HG02973 (cell line): Measurements from ENCODE around the gene SLC11A1.

Experiments used
- ATAC-seq: cut with Tn5 transposase; IDR thresholded peaks from one replicate; pipeline ENCODE4 v1.9.1; 2021; ENCODE audit warnings: moderate library complexity; ENCODE audit not compliant: unreplicated experiment

SLC11A1 gene

DNA sequence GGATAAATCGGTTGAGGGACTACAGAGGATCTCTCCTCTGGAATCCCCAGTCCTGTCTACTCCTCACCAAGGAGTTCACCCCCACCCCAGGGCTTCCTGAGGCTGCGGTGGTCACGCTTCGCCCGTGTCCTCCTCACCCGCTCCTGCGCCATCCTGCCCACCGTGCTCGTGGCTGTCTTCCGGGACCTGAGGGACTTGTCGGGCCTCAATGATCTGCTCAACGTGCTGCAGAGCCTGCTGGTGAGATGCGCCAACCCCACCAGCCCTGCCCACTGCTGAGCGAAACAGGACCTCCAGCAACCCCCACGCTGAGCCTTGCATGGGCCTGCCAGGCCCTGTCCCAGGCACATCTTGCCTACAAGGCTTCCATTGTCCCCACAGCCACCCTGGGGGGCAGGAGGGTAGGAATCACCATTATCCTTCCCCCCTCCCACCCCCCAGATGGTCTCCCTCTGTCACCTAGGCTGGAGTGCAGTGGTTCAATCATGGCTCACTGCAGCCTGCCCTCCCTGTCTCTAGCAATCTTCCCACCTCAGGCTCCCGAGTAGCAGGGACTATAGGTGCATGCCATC lies 10.9 kb downstream of the SLC11A1 start:
- no peak for ATAC-seq

DNA sequence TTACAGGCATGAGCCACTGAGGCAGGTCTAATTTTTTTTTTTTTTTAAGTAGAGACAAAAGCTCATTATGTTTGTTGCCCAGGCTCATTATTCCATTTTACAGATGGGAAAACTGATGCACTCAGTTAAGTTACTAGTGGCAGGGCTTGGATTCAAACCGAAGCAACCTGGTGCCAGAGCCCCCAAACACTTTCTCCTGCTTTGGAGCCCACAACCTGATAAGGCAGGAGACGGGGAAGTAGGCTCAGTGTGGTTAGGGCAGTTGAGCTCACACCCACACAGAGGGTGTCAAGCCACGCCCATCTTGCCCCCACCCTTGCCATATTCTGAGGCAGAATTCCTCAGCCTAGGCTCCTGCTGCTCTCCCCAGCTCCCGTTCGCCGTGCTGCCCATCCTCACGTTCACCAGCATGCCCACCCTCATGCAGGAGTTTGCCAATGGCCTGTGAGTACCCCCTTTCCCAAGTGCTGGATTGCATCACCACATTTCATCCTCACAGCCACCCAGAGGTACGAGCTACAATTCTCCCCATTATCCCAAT lies 11.7 kb downstream of the SLC11A1 start:
- no peak for ATAC-seq

DNA sequence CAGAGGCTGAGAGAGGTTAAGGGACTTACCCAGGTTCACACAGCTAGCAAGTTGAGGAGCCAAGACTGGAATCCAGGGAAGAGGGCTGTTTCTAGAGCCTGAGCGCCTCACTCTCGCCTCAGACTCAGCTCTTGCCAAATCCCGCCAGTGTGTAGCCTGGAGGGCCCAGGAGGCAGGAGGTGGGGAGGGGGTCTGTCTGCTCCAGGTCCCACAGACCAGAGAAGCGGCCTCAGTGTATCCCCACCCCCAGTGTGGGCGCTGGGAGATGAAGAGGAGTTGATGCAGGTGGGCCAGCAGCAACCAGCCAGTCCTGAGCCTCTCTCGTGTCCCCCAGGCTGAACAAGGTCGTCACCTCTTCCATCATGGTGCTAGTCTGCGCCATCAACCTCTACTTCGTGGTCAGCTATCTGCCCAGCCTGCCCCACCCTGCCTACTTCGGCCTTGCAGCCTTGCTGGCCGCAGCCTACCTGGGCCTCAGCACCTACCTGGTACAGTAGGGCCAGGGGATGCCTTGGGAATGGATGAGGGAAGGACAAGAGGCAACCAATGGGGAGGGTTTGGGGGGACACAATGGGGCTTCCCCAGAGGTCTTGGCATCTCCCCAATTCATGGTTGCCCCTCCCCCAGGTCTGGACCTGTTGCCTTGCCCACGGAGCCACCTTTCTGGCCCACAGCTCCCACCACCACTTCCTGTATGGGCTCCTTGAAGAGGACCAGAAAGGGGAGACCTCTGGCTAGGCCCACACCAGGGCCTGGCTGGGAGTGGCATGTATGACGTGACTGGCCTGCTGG lies 12.4 kb downstream of the SLC11A1 start:
- ATAC-seq = no peak

DNA sequence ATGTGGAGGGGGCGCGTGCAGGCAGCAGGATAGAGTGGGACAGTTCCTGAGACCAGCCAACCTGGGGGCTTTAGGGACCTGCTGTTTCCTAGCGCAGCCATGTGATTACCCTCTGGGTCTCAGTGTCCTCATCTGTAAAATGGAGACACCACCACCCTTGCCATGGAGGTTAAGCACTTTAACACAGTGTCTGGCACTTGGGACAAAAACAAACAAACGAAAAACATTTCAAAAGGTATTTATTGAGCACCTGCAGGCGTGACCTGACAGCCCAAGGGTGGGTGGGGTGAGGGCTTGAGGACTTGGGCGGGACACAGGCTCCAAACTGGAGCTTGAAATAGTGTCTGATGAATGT lies 13.0 kb downstream of the SLC11A1 start:
- ATAC-seq = no peak

DNA sequence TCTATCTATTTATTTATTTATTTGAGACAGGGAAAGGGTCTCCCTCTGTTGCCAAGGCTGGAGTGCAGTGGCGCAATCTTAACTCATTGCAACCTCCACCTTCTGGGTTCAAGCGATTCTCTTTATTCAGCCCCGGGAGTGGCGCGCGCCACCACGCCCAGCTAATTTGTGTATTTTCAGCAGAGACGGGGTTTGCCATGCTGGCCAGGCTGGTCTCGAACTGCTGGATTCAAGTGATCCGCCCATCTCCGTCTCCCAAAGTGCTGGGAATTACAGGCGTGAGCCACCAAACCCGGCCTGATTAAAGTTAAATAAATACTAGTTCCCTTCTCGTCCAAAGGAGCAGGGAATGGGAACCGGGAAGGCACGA lies 13.4 kb downstream of the SLC11A1 start:
- ATAC-seq = no peak

DNA sequence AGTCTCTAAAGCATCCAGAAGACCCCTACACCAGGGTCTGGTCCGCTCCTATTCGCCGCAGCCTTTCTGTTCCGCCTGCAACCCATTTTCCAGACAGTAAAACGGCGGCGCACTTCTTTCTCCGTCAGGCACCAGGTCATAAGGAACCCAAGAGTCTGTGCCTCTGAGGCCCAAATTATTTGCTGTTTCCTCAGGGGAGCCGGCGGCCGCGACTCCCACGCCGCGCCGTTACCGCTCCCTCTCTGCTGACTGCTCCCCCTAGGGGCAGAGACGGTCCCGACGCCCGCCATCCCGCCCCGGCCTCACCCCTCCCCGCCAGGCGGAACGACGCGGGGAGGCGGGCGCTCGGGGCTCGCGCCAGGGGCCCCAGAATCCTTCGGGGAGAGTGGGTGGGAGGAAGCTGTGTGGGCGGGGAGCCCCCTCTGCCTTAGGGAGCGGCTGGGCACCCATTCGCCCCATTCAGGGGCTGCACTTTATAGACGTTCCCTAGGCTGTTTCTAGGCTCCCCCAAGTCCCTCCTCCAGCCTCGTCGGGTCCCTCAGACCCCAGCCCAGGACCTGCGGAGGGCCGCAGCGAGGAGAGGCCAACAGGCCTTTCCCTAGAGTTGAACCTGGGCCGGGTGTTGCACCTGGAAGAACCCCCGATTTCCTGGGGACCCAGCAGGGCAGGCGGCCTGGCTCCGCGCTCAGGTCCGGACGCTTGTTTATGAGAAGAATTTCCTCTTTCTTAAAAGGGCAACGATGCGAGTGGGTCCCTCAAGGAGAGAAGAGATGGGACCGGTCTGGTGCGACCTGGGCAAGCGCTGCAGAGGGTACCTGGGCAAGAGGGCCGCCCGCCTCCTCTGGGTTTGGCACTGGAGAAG lies 14.0 kb downstream of the SLC11A1 start:
- peak; percentile 49 for ATAC-seq

DNA sequence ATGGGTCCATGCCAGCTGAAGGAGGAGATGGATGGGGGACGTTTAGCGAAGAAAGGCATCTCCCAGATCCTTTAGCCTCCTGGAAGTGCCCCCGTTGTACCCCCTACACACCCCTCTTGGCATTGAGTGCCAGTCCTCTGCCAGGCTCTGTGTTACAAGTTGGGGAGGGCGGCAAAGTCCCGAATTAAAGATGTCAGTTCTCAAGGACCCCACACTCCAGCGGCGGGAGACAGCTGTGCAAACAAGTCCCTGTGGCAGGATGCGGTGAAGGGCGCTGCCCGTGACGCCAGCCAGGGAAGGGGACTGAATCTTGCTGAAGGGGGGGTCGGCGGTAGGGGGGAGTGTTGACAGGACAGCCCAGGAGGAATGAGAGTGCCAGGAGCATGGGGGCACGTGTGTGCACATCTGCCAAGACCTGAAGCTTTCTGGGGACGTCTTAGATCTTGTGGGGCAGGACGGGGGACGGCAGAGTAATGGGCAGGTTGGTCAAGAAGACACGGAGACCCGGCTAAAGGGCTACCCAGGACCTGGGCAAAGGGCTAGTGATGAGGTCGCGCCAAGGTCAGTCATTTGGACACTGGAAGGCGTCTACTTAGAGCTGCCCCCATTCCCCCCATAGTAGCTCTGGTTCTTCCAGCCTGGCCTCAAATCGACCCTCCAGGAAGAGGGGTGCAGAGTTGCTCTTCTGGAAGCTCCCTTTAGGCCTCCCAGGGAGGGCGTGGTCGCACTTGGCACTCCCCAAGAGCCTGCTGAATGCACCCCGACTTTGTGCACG lies 14.8 kb downstream of the SLC11A1 start:
- ATAC-seq = no peak

DNA sequence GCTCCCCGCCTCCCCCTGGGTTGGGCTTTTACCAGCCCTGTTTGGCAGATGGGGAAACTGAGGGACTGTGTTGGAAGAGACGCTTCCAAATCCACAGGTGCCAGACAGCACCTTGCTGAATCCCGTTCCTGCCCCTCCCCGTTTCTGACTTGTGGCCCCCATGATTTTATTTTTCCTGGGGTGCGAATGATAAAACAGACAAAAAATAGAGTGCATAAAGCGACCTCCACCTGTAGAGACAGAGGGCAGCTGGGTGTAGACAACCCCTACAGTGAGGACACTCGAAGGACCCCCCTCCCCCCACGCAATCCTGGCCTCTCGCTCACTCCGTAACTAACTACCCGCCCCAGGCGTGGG lies 15.4 kb downstream of the SLC11A1 start:
- ATAC-seq = no peak

DNA sequence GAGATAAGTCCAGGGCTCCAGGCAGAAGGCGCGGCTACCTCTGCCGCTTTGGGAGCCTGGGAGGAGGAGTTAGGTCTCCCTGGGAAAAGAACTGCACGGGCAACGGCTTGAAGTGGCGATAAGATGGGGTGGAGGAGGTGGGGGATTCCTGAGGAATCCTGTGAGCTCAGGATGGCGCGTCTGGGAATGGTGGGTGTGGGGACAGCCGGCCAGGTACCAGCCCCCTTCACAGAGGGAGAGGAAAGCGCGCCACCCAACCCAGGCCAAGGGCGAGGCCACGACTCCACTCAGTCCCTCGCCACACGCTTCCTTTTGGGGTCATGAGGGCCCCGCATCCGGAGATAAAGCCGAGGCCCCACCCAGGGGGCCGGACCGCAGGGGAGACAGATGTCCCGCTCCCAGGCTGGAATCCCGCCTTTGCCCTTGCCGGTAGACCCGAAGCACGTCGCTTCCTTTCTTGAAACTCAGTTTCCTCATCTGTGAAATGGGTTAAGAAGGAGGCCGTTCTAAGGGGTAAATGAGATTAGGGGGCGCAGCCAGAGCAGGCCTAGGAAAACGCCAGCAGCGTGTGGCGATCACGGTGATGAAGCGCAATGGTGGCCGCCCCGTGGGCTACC lies 15.9 kb downstream of the SLC11A1 start:
- no peak for ATAC-seq

DNA sequence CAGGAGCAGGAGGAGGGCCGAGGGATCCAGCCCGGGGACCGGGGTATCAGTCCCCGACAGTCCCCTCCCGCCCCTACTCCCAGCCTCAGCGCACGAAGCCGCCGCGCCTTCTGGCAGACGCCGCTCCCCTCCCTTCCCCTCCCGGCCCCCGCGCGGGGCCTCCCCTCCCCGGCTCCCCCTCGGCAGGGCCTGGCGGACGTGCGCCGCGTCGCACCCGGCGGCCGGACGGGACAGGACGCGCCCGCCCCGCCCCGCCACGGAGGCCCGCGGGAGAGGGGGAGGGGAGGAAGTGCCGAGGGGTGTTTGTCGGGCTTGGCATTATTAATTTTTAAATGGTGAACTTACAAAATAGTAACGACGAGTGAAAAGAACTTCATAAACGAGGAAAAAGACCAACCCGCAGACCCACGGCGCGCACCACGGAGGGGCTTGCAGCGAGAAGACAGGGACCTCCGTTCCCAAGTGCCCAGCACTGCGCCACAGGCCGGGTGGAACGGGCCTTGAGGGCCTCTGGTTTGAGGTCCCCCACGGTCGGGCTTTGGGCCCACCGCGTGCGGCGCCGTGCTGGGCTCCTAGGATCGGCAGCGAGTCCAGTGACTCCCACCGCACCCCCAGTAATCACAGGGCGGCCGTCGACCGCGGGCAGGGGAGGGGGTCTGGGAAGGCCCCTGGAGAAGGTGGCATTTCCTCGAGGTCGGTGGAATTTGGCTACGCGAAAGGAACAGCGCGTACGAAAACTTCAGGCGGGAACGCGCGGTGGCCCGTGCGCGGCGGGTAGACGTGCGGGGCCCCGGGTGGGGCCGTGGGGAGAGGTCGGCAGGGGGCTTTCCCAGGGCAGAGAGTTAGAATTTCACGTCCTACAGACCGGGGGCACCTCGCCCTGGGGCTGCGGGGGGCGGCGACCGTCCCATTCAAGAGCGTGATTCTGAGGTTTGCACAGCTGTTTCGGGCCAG lies 16.6 kb downstream of the SLC11A1 start:
- peak; percentile 26 for ATAC-seq

DNA sequence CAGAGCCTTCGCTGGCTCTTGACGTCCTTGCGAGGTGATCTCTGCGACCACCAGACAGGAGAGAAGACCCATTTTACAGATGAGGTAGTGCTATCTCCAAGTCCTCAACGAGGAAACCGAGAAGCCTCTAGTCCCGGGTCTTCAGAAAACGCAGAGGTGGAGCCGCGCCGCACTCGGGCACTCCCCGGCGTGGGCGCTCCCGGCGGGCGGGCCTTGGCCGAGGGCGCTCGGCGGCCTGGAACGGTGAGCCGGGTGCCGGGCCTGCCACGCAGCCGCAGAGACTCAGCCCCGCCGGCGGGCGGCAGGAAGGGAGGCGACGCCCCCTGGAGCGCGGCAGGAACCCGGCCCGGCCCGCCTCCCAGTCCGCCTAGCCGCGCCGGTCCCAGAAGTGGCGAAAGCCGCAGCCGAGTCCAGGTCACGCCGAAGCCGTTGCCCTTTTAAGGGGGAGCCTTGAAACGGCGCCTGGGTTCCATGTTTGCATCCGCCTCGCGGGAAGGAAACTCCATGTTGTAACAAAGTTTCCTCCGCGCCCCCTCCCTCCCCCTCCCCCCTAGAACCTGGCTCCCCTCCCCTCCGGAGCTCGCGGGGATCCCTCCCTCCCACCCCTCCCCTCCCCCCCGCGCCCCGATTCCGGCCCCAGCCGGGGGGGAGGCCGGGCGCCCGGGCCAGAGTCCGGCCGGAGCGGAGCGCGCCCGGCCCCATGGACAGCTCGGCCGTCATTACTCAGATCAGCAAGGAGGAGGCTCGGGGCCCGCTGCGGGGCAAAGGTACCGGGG lies 17.5 kb downstream of the SLC11A1 start, which contains the start of gene CTDSP1:
Gene CTDSP1, plus strand, starts transcription at position 478 of the 776 bp plus-strand sequence. Its CDS starts 223 bp downstream, at position 701.
- peak; percentile 35 for ATAC-seq

DNA sequence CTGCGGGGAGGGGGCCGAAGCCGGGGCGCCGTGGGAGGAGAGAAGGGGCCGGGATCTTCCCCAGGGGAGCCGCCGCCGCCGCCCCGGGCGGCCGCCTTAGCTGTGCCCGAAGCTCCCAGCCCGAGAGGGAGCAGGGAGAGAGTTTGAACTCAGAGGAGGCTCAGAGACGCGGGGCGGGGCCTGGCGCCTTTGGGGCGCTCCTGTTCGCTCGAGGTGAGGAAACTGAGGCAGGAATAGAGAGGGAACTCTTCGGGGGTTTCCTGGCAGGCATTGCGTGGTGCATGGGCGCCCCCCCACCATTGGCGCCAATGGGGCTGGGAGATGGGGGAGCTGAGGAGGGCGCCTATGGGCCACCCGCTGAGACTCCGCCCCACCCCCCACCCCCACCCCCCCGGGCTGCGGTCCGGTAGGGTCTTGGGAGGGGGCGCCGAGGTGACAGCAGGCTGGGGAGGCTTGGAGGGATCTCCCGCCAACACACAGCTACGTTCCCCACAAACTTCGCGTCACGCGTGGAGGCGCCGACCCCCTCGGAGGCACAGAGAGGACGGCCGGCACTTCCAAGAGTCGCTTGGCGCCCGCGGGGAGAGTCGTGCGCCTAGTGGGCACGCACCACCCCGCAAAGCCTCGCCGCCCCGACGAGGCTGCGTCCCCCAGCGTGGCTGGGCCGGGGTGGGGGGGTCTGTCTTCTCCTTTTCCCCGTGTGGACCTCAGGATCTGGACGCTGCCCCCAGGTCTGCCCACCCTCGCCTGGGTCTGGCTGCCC lies 18.3 kb downstream of the SLC11A1 start:
- no peak for ATAC-seq

DNA sequence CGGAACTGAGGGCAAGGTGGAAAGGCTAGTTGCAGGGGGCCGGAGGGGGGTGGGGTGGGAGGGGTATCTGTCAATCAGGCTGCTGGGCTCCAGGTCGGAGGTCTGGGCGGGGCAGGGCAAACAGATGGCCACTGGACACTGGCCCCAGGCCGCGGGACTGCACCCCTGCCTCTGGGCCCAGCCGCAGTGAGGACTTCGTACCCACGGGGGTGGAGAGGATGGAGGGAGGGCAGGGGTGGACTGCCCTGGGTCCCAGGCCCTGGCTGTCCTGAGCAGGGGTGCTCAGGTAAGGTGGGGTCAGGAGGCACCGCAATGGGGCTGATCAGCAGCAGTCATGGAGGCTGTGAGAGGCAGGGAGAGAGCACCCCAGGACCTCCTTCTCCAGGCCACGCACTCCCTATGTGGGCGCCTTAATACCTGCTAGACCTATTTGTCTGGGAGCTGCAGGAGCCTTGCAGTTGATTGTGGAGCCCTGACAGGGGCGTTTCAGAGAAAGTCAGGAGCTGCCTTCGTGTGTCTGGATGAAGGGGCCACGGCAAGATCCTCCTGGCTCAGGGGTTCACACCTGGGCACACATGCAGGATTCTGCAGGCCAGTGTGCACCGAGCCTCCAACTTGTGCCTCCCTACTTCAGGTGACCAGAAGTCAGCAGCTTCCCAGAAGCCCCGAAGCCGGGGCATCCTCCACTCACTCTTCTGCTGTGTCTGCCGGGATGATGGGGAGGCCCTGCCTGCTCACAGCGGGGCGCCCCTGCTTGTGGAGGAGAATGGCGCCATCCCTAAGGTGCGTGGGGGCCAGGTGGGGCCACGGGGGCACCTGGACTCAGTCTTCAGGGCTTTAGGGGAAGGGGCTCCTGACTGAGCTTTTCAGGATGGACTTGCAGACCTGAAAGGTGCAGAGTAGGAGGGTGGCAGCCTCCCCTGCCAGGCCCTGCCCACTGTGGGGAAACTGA lies 19.1 kb downstream of the SLC11A1 start:
- ATAC-seq = no peak

DNA sequence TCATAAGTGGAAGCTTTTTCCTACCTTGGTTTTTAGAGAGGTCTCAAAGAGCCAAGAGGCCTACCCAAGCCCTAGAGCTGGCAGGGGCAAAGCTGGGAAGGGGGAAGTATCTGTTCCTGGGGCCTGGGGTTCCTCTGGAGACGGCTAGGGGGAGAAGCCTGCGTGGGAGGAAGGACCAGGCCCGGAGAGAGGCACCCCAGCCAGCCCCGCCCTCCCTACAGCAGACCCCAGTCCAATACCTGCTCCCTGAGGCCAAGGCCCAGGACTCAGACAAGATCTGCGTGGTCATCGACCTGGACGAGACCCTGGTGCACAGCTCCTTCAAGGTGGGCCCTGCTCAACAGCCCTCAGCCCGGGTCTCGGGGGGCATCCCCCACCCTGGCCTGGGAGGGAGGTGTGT lies 19.8 kb downstream of the SLC11A1 start:
- ATAC-seq = no peak

DNA sequence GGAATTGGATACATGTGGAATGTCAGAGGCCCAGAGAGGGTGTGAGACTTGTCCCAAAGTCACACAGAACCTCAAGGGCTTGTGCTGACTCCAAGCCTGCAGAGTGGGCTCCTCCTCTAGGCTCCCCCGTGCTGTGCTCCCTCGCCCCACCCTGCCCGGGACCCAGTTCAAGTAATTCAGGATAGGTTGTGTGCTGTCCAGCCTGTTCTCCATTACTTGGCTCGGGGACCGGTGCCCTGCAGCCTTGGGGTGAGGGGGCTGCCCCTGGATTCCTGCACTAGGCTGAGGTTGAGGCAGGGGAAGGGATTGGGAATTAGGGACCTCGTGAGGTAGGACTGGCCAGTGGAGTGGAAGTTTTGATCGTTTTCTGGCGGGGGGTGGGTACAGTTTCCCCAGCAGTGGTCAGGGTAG lies 20.4 kb downstream of the SLC11A1 start:
- no peak for ATAC-seq

DNA sequence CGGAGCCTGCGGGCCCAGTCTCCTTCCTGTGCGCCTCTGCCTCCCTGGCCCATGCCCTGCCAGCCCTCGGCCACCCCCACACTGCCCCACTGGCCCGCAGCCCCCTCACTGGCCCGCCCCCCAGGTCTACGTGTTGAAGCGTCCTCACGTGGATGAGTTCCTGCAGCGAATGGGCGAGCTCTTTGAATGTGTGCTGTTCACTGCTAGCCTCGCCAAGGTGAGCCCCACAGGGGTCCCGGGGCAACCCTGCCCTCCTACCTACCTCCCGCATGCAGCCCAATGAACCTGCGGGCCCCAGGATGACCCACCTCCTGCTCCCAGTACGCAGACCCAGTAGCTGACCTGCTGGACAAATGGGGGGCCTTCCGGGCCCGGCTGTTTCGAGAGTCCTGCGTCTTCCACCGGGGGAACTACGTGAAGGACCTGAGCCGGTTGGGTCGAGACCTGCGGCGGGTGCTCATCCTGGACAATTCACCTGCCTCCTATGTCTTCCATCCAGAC lies 20.9 kb downstream of the SLC11A1 start:
- ATAC-seq = no peak

DNA sequence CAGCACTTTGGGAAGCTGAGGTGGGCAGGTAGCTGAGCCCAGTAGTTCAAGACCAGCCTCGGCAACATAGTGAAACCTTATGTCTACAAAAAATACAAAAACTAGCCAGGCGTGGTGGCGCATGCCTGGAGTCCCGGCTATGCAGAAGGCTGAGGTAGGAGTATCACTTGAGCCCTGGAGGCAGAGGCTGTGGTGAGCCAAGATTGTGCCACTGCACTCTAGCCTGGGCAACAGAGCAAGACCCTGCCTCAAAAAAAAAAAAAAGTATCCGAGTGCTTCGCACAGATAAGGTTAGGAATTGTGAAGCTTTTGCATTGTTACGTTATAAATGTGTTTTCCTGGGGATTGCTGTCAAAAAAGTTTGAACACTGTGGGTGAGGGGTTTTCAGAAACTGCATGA lies 21.7 kb downstream of the SLC11A1 start:
- ATAC-seq = no peak
